A549 (cell line): ENCODE data around the gene ELAPOR2.

Experiments used
- ESRRA ChIP-seq: fragments of 150-350 bp; IDR thresholded peaks from 2 replicates; pipeline ENCODE4 v1.6.1; 2014; ENCODE audit warnings: mild to moderate bottlenecking, low read length, borderline replicate concordance
- GATA3 ChIP-seq: IDR thresholded peaks from 2 replicates; pipeline ENCODE4 v1.6.1; 2012; ENCODE audit warnings: borderline replicate concordance
- POLR2A ChIP-seq: IDR thresholded peaks from 2 replicates; pipeline ENCODE4 v1.6.1; 2012; ENCODE audit warnings: mild to moderate bottlenecking, low read length
- TF ChIP-seq, protein P1 (sequence below): fragments of 200-600 bp; sonication (generic); IDR thresholded peaks from 2 replicates; pipeline ENCODE4 v1.6.1; 2016; ENCODE audit warnings: antibody characterized with exemption, mild to moderate bottlenecking, moderate library complexity
- TF ChIP-seq, protein P2 (sequence below): fragments of >200 bp; sonication (Bioruptor Twin); formaldehyde crosslinking; IDR thresholded peaks from 3 replicates; pipeline ENCODE4 v1.5.1; 2016

DNA sequence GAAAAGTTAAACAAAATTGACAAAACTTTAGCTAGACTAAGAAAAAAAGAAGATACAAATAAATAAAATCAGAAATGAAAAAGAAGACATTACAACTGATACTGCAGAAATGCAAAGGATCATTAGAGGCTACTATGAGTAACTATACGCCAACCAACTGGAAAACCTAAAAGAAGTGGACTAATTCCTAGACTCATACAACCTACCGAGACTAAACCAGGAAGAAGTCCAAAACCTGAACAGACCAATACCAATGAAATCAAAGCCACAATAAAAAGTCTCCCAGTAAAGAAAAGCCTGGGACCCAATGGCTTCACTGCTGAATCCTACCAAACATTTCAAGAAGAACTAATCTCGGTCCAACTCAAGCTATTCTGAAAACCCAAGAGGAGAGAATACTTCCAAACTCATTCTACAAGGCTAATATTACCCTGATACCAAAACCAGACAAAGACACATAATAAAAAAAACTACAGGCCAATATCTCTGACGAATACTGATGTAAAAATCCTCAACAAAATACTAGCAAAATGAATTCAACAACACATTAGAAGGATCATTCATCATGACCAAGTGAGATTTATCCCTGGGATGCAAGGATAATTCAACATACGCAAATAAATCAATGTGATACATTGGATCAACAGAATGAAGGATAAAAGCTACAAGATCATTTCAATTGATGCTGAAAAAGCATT is 20.3 kb downstream of the ELAPOR2 start:
- TF ChIP-seq POLR2A: no peak
- TF ChIP-seq, protein P1, sequence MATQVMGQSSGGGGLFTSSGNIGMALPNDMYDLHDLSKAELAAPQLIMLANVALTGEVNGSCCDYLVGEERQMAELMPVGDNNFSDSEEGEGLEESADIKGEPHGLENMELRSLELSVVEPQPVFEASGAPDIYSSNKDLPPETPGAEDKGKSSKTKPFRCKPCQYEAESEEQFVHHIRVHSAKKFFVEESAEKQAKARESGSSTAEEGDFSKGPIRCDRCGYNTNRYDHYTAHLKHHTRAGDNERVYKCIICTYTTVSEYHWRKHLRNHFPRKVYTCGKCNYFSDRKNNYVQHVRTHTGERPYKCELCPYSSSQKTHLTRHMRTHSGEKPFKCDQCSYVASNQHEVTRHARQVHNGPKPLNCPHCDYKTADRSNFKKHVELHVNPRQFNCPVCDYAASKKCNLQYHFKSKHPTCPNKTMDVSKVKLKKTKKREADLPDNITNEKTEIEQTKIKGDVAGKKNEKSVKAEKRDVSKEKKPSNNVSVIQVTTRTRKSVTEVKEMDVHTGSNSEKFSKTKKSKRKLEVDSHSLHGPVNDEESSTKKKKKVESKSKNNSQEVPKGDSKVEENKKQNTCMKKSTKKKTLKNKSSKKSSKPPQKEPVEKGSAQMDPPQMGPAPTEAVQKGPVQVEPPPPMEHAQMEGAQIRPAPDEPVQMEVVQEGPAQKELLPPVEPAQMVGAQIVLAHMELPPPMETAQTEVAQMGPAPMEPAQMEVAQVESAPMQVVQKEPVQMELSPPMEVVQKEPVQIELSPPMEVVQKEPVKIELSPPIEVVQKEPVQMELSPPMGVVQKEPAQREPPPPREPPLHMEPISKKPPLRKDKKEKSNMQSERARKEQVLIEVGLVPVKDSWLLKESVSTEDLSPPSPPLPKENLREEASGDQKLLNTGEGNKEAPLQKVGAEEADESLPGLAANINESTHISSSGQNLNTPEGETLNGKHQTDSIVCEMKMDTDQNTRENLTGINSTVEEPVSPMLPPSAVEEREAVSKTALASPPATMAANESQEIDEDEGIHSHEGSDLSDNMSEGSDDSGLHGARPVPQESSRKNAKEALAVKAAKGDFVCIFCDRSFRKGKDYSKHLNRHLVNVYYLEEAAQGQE: no peak
- TF ChIP-seq ESRRA: no peak
- TF ChIP-seq, protein P2, sequence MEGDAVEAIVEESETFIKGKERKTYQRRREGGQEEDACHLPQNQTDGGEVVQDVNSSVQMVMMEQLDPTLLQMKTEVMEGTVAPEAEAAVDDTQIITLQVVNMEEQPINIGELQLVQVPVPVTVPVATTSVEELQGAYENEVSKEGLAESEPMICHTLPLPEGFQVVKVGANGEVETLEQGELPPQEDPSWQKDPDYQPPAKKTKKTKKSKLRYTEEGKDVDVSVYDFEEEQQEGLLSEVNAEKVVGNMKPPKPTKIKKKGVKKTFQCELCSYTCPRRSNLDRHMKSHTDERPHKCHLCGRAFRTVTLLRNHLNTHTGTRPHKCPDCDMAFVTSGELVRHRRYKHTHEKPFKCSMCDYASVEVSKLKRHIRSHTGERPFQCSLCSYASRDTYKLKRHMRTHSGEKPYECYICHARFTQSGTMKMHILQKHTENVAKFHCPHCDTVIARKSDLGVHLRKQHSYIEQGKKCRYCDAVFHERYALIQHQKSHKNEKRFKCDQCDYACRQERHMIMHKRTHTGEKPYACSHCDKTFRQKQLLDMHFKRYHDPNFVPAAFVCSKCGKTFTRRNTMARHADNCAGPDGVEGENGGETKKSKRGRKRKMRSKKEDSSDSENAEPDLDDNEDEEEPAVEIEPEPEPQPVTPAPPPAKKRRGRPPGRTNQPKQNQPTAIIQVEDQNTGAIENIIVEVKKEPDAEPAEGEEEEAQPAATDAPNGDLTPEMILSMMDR: no peak
- no peak for TF ChIP-seq GATA3
